ENCODE results near the gene ERGIC3. TPM values are rescaled to one million over a fixed set of nuclear protein-coding genes. Genes with fewer than 3 reads are reported as not detected.

Gene ERGIC3
- total and polyA plus RNA-seq, 8 donors, result 197 to 390 (median 365) TPM

GRCh38 chr20:35595456-35595855 lies 53.6 kb downstream of the ERGIC3 start:
- Histone ChIP-seq H3K4me1 (peaks cover 0 to under 1% of the 10 kb centered on the region in 2 donors), H3K9me3 (no peaks in the 10 kb centered on the region), H3K27ac (no peak overlapping the region), H3K4me3 (no peak overlapping the region), H3K27me3 (peaks cover 0 to 13% of the 10 kb centered on the region in 2 donors), H3K36me3 (no peaks in the 10 kb centered on the region)
- TF ChIP-seq CTCF (IDR thresholded peaks at IDR 0.05), result no peak
- no peak for ATAC-seq
- intact Hi-C loops (cut with DNase I), result no loop called here
- DNase-seq, result peak in 2 of 4 donors; percentile 22 to 41

GRCh38 chr20:35595901-35596300 lies 54.0 kb downstream of the ERGIC3 start:
- no peaks in the 10 kb centered on the region for H3K9me3 ChIP-seq
- ATAC-seq (no peak), DNase-seq (no peak)
- peaks cover 4 to 18% of the 10 kb centered on the region in 2 donors for H3K27me3 ChIP-seq
- intact Hi-C loops (cut with DNase I), result no loop called here
- H3K36me3 ChIP-seq, result no peaks in the 10 kb centered on the region
- H3K4me1 ChIP-seq, result peaks cover 4 to 5% of the 10 kb centered on the region in 2 donors
- no peak overlapping the region for H3K27ac ChIP-seq
- no peak overlapping the region for H3K4me3 ChIP-seq
- TF ChIP-seq CTCF (IDR thresholded peaks at IDR 0.05), result no peak

- intact Hi-C loops (cut with DNase I), result no loop called here
- ATAC-seq (no peak), DNase-seq (peak in 1 of 4 donors; percentile 4)
- Histone ChIP-seq H3K27me3 (peaks cover 10 to 31% of the 10 kb centered on the region in 2 donors), H3K27ac (no peak overlapping the region), H3K4me1 (peaks cover 10 to 18% of the 10 kb centered on the region in 2 donors), H3K9me3 (no peaks in the 10 kb centered on the region), H3K36me3 (no peaks in the 10 kb centered on the region), H3K4me3 (no peak overlapping the region)
- no peak for TF ChIP-seq CTCF (IDR thresholded peaks at IDR 0.05)
Measured at GRCh38 chr20:35597186-35597585, 55.3 kb downstream of the ERGIC3 start.

GRCh38 chr20:35598476-35598875 lies 56.6 kb downstream of the ERGIC3 start:
- Histone ChIP-seq H3K36me3 (no peaks in the 10 kb centered on the region), H3K4me3 (no peak overlapping the region), H3K27me3 (peaks cover 10 to 33% of the 10 kb centered on the region in 2 donors), H3K9me3 (no peaks in the 10 kb centered on the region), H3K4me1 (peaks cover 10 to 20% of the 10 kb centered on the region in 2 donors), H3K27ac (no peak overlapping the region)
- TF ChIP-seq CTCF (IDR thresholded peaks at IDR 0.05), result no peak
- DNase-seq (peak in 1 of 4 donors; percentile 14), ATAC-seq (no peak)
- intact Hi-C loops (cut with DNase I), result no loop called here

GRCh38 chr20:35598899-35599775 lies 57.3 kb downstream of the ERGIC3 start:
- Histone ChIP-seq H3K27me3 (peaks cover 10 to 33% of the 10 kb centered on the region in 2 donors), H3K9me3 (no peaks in the 10 kb centered on the region), H3K36me3 (no peaks in the 10 kb centered on the region), H3K4me1 (peaks cover 10 to 20% of the 10 kb centered on the region in 2 donors), H3K27ac (no peak overlapping the region), H3K4me3 (no peak overlapping the region)
- intact Hi-C loops (cut with DNase I), result no loop called here
- ATAC-seq (peak; percentile 79), DNase-seq (peak in 2 of 4 donors; percentile 24 to 56)
- TF ChIP-seq CTCF (IDR thresholded peaks at IDR 0.05), result no peak

Data from left lung (tissue), 10 donors.